NB4 (cell line): ENCODE data around the gene ATOX1.
A peak's percentile ranks its signal among the peaks of the same experiment; 100 is the strongest.

Experiments
- DNase-seq: peaks from one replicate; pipeline ENCODE4 v3.0.0; 2010; ENCODE audit warnings: low read depth
- H3K4me3 ChIP-seq: one replicate; pipeline ENCODE4 v1.5.1; 2011; ENCODE audit warnings: mild to moderate bottlenecking, low read depth, low read length, moderate library complexity
- CTCF ChIP-seq: IDR thresholded peaks from one replicate; pipeline ENCODE4 v1.5.1; 2012; ENCODE audit warnings: low read depth, low read length
- MAX ChIP-seq: IDR thresholded peaks from 2 replicates; pipeline ENCODE4 v1.6.1; 2011; ENCODE audit warnings: low read depth, low read length
- MYC ChIP-seq: IDR thresholded peaks from 2 replicates; pipeline ENCODE4 v1.6.1; 2011; ENCODE audit warnings: low read depth, low read length
- POLR2A ChIP-seq: IDR thresholded peaks from 2 replicates; pipeline ENCODE4 v1.6.1; 2011; ENCODE audit warnings: mild to moderate bottlenecking; ENCODE audit not compliant: insufficient read length; ENCODE audit errors: extremely low read depth

Gene ATOX1

GRCh38 chr5:151718153-151718552 is 40.3 kb downstream of the ATOX1 start:
- no peak for TF ChIP-seq POLR2A
- no peak for TF ChIP-seq MAX
- TF ChIP-seq CTCF, result no peak
- no peak for TF ChIP-seq MYC
- H3K4me3 ChIP-seq, result no peak overlapping the region
- no peak for DNase-seq

- no peak for TF ChIP-seq MYC
- TF ChIP-seq POLR2A, result no peak
- DNase-seq, result no peak
- no peak overlapping the region for H3K4me3 ChIP-seq
These were observed 41.0 kb downstream of the ATOX1 start for GRCh38 chr5:151717416-151717815.

- no peak for TF ChIP-seq CTCF
- TF ChIP-seq POLR2A, result no peak
- DNase-seq, result no peak
- no peak overlapping the region for H3K4me3 ChIP-seq
These were observed 49.2 kb downstream of the ATOX1 start for GRCh38 chr5:151709109-151709735.

- no peak overlapping the region for H3K4me3 ChIP-seq
- peak; percentile 29 for DNase-seq
- TF ChIP-seq POLR2A (no peak), MAX (no peak), MYC (no peak)
These were observed 50.3 kb downstream of the ATOX1 start for GRCh38 chr5:151708126-151708525.

- no peak overlapping the region for H3K4me3 ChIP-seq
- DNase-seq, result no peak
- no peak for TF ChIP-seq CTCF
- TF ChIP-seq MYC, result no peak
- no peak for TF ChIP-seq POLR2A
- TF ChIP-seq MAX, result no peak
These were observed 50.9 kb downstream of the ATOX1 start for GRCh38 chr5:151707567-151707966.

GRCh38 chr5:151706906-151707305 is 51.5 kb downstream of the ATOX1 start:
- TF ChIP-seq MAX, result no peak
- no peak for TF ChIP-seq MYC
- no peak for TF ChIP-seq CTCF
- TF ChIP-seq POLR2A, result no peak
- no peak overlapping the region for H3K4me3 ChIP-seq
- DNase-seq, result no peak

- H3K4me3 ChIP-seq, result no peak overlapping the region
- DNase-seq, result no peak
- no peak for TF ChIP-seq POLR2A
- TF ChIP-seq MYC, result no peak
- TF ChIP-seq MAX, result no peak
- no peak for TF ChIP-seq CTCF
These were observed 54.7 kb downstream of the ATOX1 start for GRCh38 chr5:151703780-151704179.
